ENCODE measurements around the gene USP9X.
"Not testable (repeated sequence)": the region's sequence is repeated elsewhere in the genome, so short reads cannot be mapped to it uniquely, and the experiment has no call there.

USP9X gene

GRCh38 chrX:41257801-41258200, 172.6 kb downstream of the USP9X start:
- Histone ChIP-seq H3K27ac (ENCODE audit: low read depth, low read length) (no peak overlapping the region), H3K9ac (ENCODE audit: low read depth, low read length) (no peak overlapping the region), H3K4me1 (ENCODE audit: insufficient read depth, low read length) (no peaks in the 10 kb centered on the region), H3K9me3 (ENCODE audit: insufficient read depth, low read depth, low read length) (no peaks in the 10 kb centered on the region), H3K36me3 (ENCODE audit: insufficient read depth, low read length) (no peaks in the 10 kb centered on the region), H3K4me3 (ENCODE audit: low read length) (no peak overlapping the region), H3K27me3 (ENCODE audit: insufficient read depth, low read length) (peaks cover 7% of the 10 kb centered on the region; the same call in 1 of the 2 replicates)
- 98% methylated on average over 5 of the region's 7 CpGs for WGBS

- Histone ChIP-seq H3K4me1 (ENCODE audit: insufficient read depth, low read length) (no peaks in the 10 kb centered on the region), H3K4me3 (ENCODE audit: low read length) (no peak overlapping the region), H3K27me3 (ENCODE audit: insufficient read depth, low read length) (peaks cover 4% of the 10 kb centered on the region; the same call in 1 of the 2 replicates), H3K27ac (ENCODE audit: low read depth, low read length) (no peak overlapping the region), H3K9me3 (ENCODE audit: insufficient read depth, low read depth, low read length) (no peaks in the 10 kb centered on the region), H3K36me3 (ENCODE audit: insufficient read depth, low read length) (no peaks in the 10 kb centered on the region), H3K9ac (ENCODE audit: low read depth, low read length) (no peak overlapping the region)
- WGBS = 93% methylated on average over 11 of the region's 11 CpGs
Observed at GRCh38 chrX:41258226-41258625, 173.0 kb downstream of the USP9X start.

- Histone ChIP-seq H3K9me3 (ENCODE audit: insufficient read depth, low read depth, low read length) (no peaks in the 10 kb centered on the region), H3K4me3 (ENCODE audit: low read length) (no peak overlapping the region), H3K9ac (ENCODE audit: low read depth, low read length) (no peak overlapping the region), H3K27me3 (ENCODE audit: insufficient read depth, low read length) (no peaks in the 10 kb centered on the region), H3K27ac (ENCODE audit: low read depth, low read length) (no peak overlapping the region), H3K4me1 (ENCODE audit: insufficient read depth, low read length) (no peaks in the 10 kb centered on the region), H3K36me3 (ENCODE audit: insufficient read depth, low read length) (no peaks in the 10 kb centered on the region)
- 93% methylated on average over 14 of the region's 14 CpGs for WGBS
Observed at GRCh38 chrX:41258871-41259270, 173.6 kb downstream of the USP9X start.

GRCh38 chrX:41259516-41259915, 174.3 kb downstream of the USP9X start:
- H3K27me3 ChIP-seq (ENCODE audit: insufficient read depth, low read length) = no peaks in the 10 kb centered on the region
- H3K4me3 ChIP-seq (ENCODE audit: low read length) = no peak overlapping the region
- no peak overlapping the region for H3K27ac ChIP-seq (ENCODE audit: low read depth, low read length)
- WGBS = 92% methylated on average over 13 of the region's 13 CpGs
- no peaks in the 10 kb centered on the region for H3K36me3 ChIP-seq (ENCODE audit: insufficient read depth, low read length)
- H3K9me3 ChIP-seq (ENCODE audit: insufficient read depth, low read depth, low read length) = no peaks in the 10 kb centered on the region
- H3K9ac ChIP-seq (ENCODE audit: low read depth, low read length) = no peak overlapping the region
- H3K4me1 ChIP-seq (ENCODE audit: insufficient read depth, low read length) = no peaks in the 10 kb centered on the region

- H3K9ac ChIP-seq (ENCODE audit: low read depth, low read length) = no peak overlapping the region
Observed at GRCh38 chrX:41265615-41266014, 180.4 kb downstream of the USP9X start.

GRCh38 chrX:41273638-41274037, 188.4 kb downstream of the USP9X start:
- Histone ChIP-seq H3K9ac (ENCODE audit: low read depth, low read length) (no peak overlapping the region), H3K9me3 (ENCODE audit: insufficient read depth, low read depth, low read length) (no peaks in the 10 kb centered on the region), H3K36me3 (ENCODE audit: insufficient read depth, low read length) (no peaks in the 10 kb centered on the region), H3K4me3 (ENCODE audit: low read length) (no peak overlapping the region), H3K27ac (ENCODE audit: low read depth, low read length) (no peak overlapping the region), H3K4me1 (ENCODE audit: insufficient read depth, low read length) (peaks cover 3% of the 10 kb centered on the region; the same call in 1 of the 2 replicates), H3K27me3 (ENCODE audit: insufficient read depth, low read length) (no peaks in the 10 kb centered on the region)
- WGBS = 93% methylated on average over 2 of the region's 2 CpGs

More at GRCh38 chrX:41265615-41266014, 180.4 kb downstream of the USP9X start:
- Histone ChIP-seq H3K9me3 (ENCODE audit: insufficient read depth, low read depth, low read length) (no peaks in the 10 kb centered on the region), H3K27ac (ENCODE audit: low read depth, low read length) (no peak overlapping the region), H3K36me3 (ENCODE audit: insufficient read depth, low read length) (no peaks in the 10 kb centered on the region), H3K4me1 (ENCODE audit: insufficient read depth, low read length) (no peaks in the 10 kb centered on the region), H3K27me3 (ENCODE audit: insufficient read depth, low read length) (no peaks in the 10 kb centered on the region), H3K4me3 (ENCODE audit: low read length) (no peak overlapping the region)
- 94% methylated on average over 8 of the region's 8 CpGs for WGBS

- Histone ChIP-seq H3K36me3 (ENCODE audit: insufficient read depth, low read length) (no peaks in the 10 kb centered on the region), H3K27me3 (ENCODE audit: insufficient read depth, low read length) (no peaks in the 10 kb centered on the region), H3K9ac (ENCODE audit: low read depth, low read length) (peak overlapping the region; percentile 75), H3K9me3 (ENCODE audit: insufficient read depth, low read depth, low read length) (no peaks in the 10 kb centered on the region), H3K4me3 (ENCODE audit: low read length) (peak overlapping the region; percentile 66), H3K4me1 (ENCODE audit: insufficient read depth, low read length) (peaks cover 3% of the 10 kb centered on the region; the same call in 1 of the 2 replicates), H3K27ac (ENCODE audit: low read depth, low read length) (peak overlapping the region; percentile 65; the same call in 1 of the 2 replicates)
- WGBS = 2% methylated on average over 51 of the region's 54 CpGs
Observed at GRCh38 chrX:41275661-41276609, 190.7 kb downstream of the USP9X start.

GRCh38 chrX:41276661-41277506, 191.6 kb downstream of the USP9X start:
- 58% methylated on average over 19 of the region's 19 CpGs for WGBS
- Histone ChIP-seq H3K9ac (ENCODE audit: low read depth, low read length) (peak overlapping the region; percentile 75), H3K9me3 (ENCODE audit: insufficient read depth, low read depth, low read length) (no peaks in the 10 kb centered on the region), H3K27me3 (ENCODE audit: insufficient read depth, low read length) (no peaks in the 10 kb centered on the region), H3K36me3 (ENCODE audit: insufficient read depth, low read length) (no peaks in the 10 kb centered on the region), H3K27ac (ENCODE audit: low read depth, low read length) (no peak overlapping the region), H3K4me1 (ENCODE audit: insufficient read depth, low read length) (peaks cover 3% of the 10 kb centered on the region; the same call in 1 of the 2 replicates), H3K4me3 (ENCODE audit: low read length) (peak overlapping the region; percentile 66)

GRCh38 chrX:41282307-41282706, 197.1 kb downstream of the USP9X start:
- not testable (repeated sequence) for H3K9ac ChIP-seq (ENCODE audit: low read depth, low read length); H3K4me1 ChIP-seq (ENCODE audit: insufficient read depth, low read length); H3K4me3 ChIP-seq (ENCODE audit: low read length); H3K9me3 ChIP-seq (ENCODE audit: insufficient read depth, low read depth, low read length); H3K27ac ChIP-seq (ENCODE audit: low read depth, low read length); H3K27me3 ChIP-seq (ENCODE audit: insufficient read depth, low read length); H3K36me3 ChIP-seq (ENCODE audit: insufficient read depth, low read length)
- 92% methylated on average over 1 of the region's 5 CpGs for WGBS

- H3K9ac ChIP-seq (ENCODE audit: low read depth, low read length); H3K36me3 ChIP-seq (ENCODE audit: insufficient read depth, low read length); H3K27ac ChIP-seq (ENCODE audit: low read depth, low read length); H3K9me3 ChIP-seq (ENCODE audit: insufficient read depth, low read depth, low read length); H3K4me3 ChIP-seq (ENCODE audit: low read length); H3K4me1 ChIP-seq (ENCODE audit: insufficient read depth, low read length); H3K27me3 ChIP-seq (ENCODE audit: insufficient read depth, low read length): not testable (repeated sequence)
- WGBS = 93% methylated on average over 21 of the region's 21 CpGs
Observed at GRCh38 chrX:41285928-41286327, 200.7 kb downstream of the USP9X start.

Measured in HUES64 (cell line).